GM23338 (cell line): Measurements from ENCODE around the gene RPEL1.
"Not testable (repeated sequence)": the region's sequence is repeated elsewhere in the genome, so short reads cannot be mapped to it uniquely, and the experiment has no call there.

Source experiments
- CTCF ChIP-seq, 2 experiments: fragments of 200-600 bp in 1 of 2; sonication (generic) in 1 of 2; conservative IDR thresholded peaks; 2 replicates each; pipeline versions ENCODE4 v1.5.1 to v1.6.1; 2016 to 2017; ENCODE audit warnings: antibody characterized with exemption in 2 of 2, low read depth in 2 of 2, mild to moderate bottlenecking in 2 of 2, moderate library complexity in 1 of 2
- ETS1 ChIP-seq: IDR thresholded peaks from 2 replicates; pipeline ENCODE4 v1.6.1; 2016; ENCODE audit warnings: antibody characterized with exemption
- EZH2 ChIP-seq: fragments of 200-600 bp; sonication (generic); IDR thresholded peaks from one replicate; pipeline ENCODE4 v1.8.0; 2017; ENCODE audit warnings: antibody characterized with exemption, mild to moderate bottlenecking, low read depth; ENCODE audit not compliant: unreplicated experiment
- JUNB ChIP-seq: IDR thresholded peaks from one replicate; pipeline ENCODE4 v1.6.1; 2016; ENCODE audit warnings: antibody characterized with exemption; ENCODE audit not compliant: unreplicated experiment
- POLR2AphosphoS5 ChIP-seq: IDR thresholded peaks from 2 replicates; pipeline ENCODE4 v1.6.1; 2016; ENCODE audit warnings: antibody characterized with exemption, low read depth

- TF ChIP-seq CTCF (conservative IDR thresholded peaks at IDR 0.05; ENCODE audit: low read depth in 2 of 2); EZH2; POLR2AphosphoS5; ETS1; JUNB: not testable (repeated sequence)
These were observed at the start of gene RPEL1 for GRCh38 chr10:103245587-103245986.
